Neural cell (in vitro differentiated cells): Measurements from ENCODE around the gene POU2F2. TPM values are rescaled to one million over a fixed set of nuclear protein-coding genes. Genes with fewer than 3 reads are reported as not detected.

Source experiments
- H2AFZ ChIP-seq: fragments of 200-600, 300-800 bp; sonication (generic), shearing (Covaris generic); 2 replicates; pipeline ENCODE4 v1.6.0; 2014; ENCODE audit warnings: low read depth, mild to moderate bottlenecking, antibody characterized with exemption, low read length, moderate library complexity
- H3F3A ChIP-seq: fragments of 200-600 bp; shearing (Covaris generic); 2 replicates; pipeline ENCODE4 v1.6.1; 2016; ENCODE audit warnings: mild to moderate bottlenecking, moderate library complexity, mixed read lengths, antibody characterized with exemption, low read length; ENCODE audit not compliant: insufficient read depth, poor library complexity, severe bottlenecking
- H3K27ac ChIP-seq: fragments of 200-600, 300-800 bp; sonication (generic), shearing (Covaris generic); 2 replicates; pipeline ENCODE4 v1.5.1; 2014; ENCODE audit warnings: mild to moderate bottlenecking, low read length, moderate library complexity
- H3K27me3 ChIP-seq: fragments of 300-800, 200-600 bp; sonication (generic), shearing (Covaris generic); 2 replicates; pipeline ENCODE4 v1.6.0; 2014; ENCODE audit warnings: mild to moderate bottlenecking, low read depth, low read length, moderate library complexity; ENCODE audit not compliant: insufficient read depth
- H3K36me3 ChIP-seq: fragments of 300-800, 200-600 bp; sonication (generic), shearing (Covaris generic); 2 replicates; pipeline ENCODE4 v1.5.1; 2014; ENCODE audit warnings: mild to moderate bottlenecking, antibody characterized with exemption, low read length, moderate library complexity; ENCODE audit not compliant: insufficient read depth
- H3K4me2 ChIP-seq: fragments of 300-800, 200-600 bp; sonication (generic), shearing (Covaris generic); 2 replicates; pipeline ENCODE4 v1.6.0; 2014; ENCODE audit warnings: mild to moderate bottlenecking, low read length
- H3K4me3 ChIP-seq: fragments of 300-800, 200-600 bp; sonication (generic), shearing (Covaris generic); 2 replicates; pipeline ENCODE4 v1.5.1; 2014; ENCODE audit warnings: mild to moderate bottlenecking, low read length, moderate library complexity
- H3K79me2 ChIP-seq: fragments of 200-600 bp; shearing (Covaris generic); replicated peaks from 2 replicates; pipeline ENCODE4 v1.6.0; 2014; ENCODE audit warnings: mild to moderate bottlenecking, low read length, moderate library complexity; ENCODE audit not compliant: insufficient read depth
- H3K9ac ChIP-seq: fragments of 300-800, 200-600 bp; sonication (generic), shearing (Covaris generic); 2 replicates; pipeline ENCODE4 v1.6.1; 2016; ENCODE audit warnings: mild to moderate bottlenecking, low read length, mixed read lengths
- H3K9me2 ChIP-seq: fragments of 200-600 bp; shearing (Covaris generic); 2 replicates; pipeline ENCODE4 v1.6.1; 2016; ENCODE audit warnings: mild to moderate bottlenecking, low read length, mixed read lengths; ENCODE audit not compliant: insufficient read depth
- H3K9me3 ChIP-seq: fragments of 200-600, 300-800 bp; sonication (generic), shearing (Covaris generic); 2 replicates; pipeline ENCODE4 v1.6.1; 2016; ENCODE audit warnings: mild to moderate bottlenecking, mixed run types, low read length, moderate library complexity, mixed read lengths
- H4K20me1 ChIP-seq: fragments of 200-600 bp; shearing (Covaris generic); 2 replicates; pipeline ENCODE4 v1.6.1; 2016; ENCODE audit warnings: mild to moderate bottlenecking, mixed run types; ENCODE audit not compliant: insufficient read depth
- CTCF ChIP-seq: fragments of 450-650 bp; IDR thresholded peaks from 2 replicates; pipeline ENCODE4 v1.5.1; 2014; ENCODE audit warnings: antibody characterized with exemption, mild to moderate bottlenecking, moderate library complexity; ENCODE audit not compliant: poor library complexity, severe bottlenecking
- EP300 ChIP-seq: fragments of 450-650 bp; conservative IDR thresholded peaks from 2 replicates; pipeline ENCODE4 v1.6.1; 2014; ENCODE audit warnings: antibody characterized with exemption, mild to moderate bottlenecking, moderate library complexity; ENCODE audit not compliant: poor library complexity, severe bottlenecking
- EZH2 ChIP-seq: fragments of 200-600, 300-800 bp; shearing (Covaris generic), sonication (generic); IDR thresholded peaks from 2 replicates; pipeline ENCODE4 v1.6.1; 2014; ENCODE audit warnings: antibody characterized with exemption, low read length, borderline replicate concordance, mild to moderate bottlenecking; ENCODE audit not compliant: insufficient read depth, poor library complexity, severe bottlenecking
- MXI1 ChIP-seq: fragments of 450-650 bp; conservative IDR thresholded peaks from 2 replicates; pipeline ENCODE4 v1.6.1; 2014; ENCODE audit warnings: antibody characterized with exemption, mild to moderate bottlenecking; ENCODE audit not compliant: poor library complexity, severe bottlenecking
- POLR2AphosphoS5 ChIP-seq: IDR thresholded peaks from 2 replicates; pipeline ENCODE4 v1.6.1; 2012
- RAD21 ChIP-seq: fragments of 450-650 bp; conservative IDR thresholded peaks from 2 replicates; pipeline ENCODE4 v1.6.1; 2014; ENCODE audit warnings: antibody characterized with exemption, mild to moderate bottlenecking, moderate library complexity
- REST ChIP-seq: IDR thresholded peaks from 2 replicates; pipeline ENCODE4 v1.6.1; 2012; ENCODE audit warnings: borderline replicate concordance
- SMC3 ChIP-seq: fragments of 450-650 bp; conservative IDR thresholded peaks from 2 replicates; pipeline ENCODE4 v1.6.1; 2014; ENCODE audit warnings: antibody characterized with exemption, mild to moderate bottlenecking, moderate library complexity; ENCODE audit not compliant: poor library complexity
- TAF1 ChIP-seq: IDR thresholded peaks from 2 replicates; pipeline ENCODE4 v1.6.1; 2012; ENCODE audit warnings: low read depth
- polyA plus RNA-seq: library from polyadenylated mRNA; depleted of rRNA; stranded (reverse); fragments of >200 nt; gene quantifications from 2 replicates; pipeline ENCODE4 v1.2.3, GENCODE V29; 2014

The POU2F2 gene
- polyA plus RNA-seq, 1 donor from 2014 or later, result 7.7 TPM

GRCh38 chr19:42166316-42166715, 34.1 kb upstream of the POU2F2 start:
- H3K9ac ChIP-seq, result no peak overlapping the region
- no peaks in the 10 kb centered on the region for H3K9me3 ChIP-seq
- no peak overlapping the region for H3K4me3 ChIP-seq
- no peak overlapping the region for H2AFZ ChIP-seq
- H3K27me3 ChIP-seq, result no peaks in the 10 kb centered on the region
- H3K79me2 ChIP-seq, result peaks cover 34% of the 10 kb centered on the region
- no peaks in the 10 kb centered on the region for H3F3A ChIP-seq
- H4K20me1 ChIP-seq, result no peaks in the 10 kb centered on the region
- TF ChIP-seq POLR2AphosphoS5 (no peak), TAF1 (no peak), SMC3 (no peak), MXI1 (no peak), CTCF (no peak), REST (no peak), EZH2 (no peak), RAD21 (no peak), EP300 (no peak)
- H3K4me2 ChIP-seq, result no peak overlapping the region
- H3K36me3 ChIP-seq, result no peaks in the 10 kb centered on the region
- H3K9me2 ChIP-seq, result no peaks in the 10 kb centered on the region
- H3K27ac ChIP-seq, result no peak overlapping the region

- Histone ChIP-seq H3K36me3 (no peaks in the 10 kb centered on the region), H4K20me1 (no peaks in the 10 kb centered on the region), H3K27ac (no peak overlapping the region), H3K27me3 (no peaks in the 10 kb centered on the region), H3K79me2 (peaks cover 26% of the 10 kb centered on the region), H3K9me2 (no peaks in the 10 kb centered on the region), H3K4me3 (no peak overlapping the region), H3K9me3 (no peaks in the 10 kb centered on the region), H3K4me2 (no peak overlapping the region), H3F3A (no peaks in the 10 kb centered on the region), H3K9ac (no peak overlapping the region), H2AFZ (no peak overlapping the region)
- no peak for TF ChIP-seq POLR2AphosphoS5
- no peak for TF ChIP-seq MXI1
- TF ChIP-seq SMC3, result no peak
- no peak for TF ChIP-seq TAF1
- TF ChIP-seq RAD21, result no peak
- no peak for TF ChIP-seq EP300
- no peak for TF ChIP-seq CTCF
- TF ChIP-seq EZH2, result no peak
- TF ChIP-seq REST, result no peak
Observed at GRCh38 chr19:42165146-42165545, 32.9 kb upstream of the POU2F2 start.
